HEK293 (cell line): ENCODE data around the gene SMAD1.

Experiments used
- CTCF ChIA-PET: fragments of 350-600 bp; formaldehyde crosslinking; extraction: SDS; loops from one replicate; lab custom pipeline; 2021; ENCODE audit warnings: antibody characterized with exemption; lab: Yijun Ruan, JAX
- POLR2A ChIA-PET: fragments of 300-600 bp; formaldehyde crosslinking; extraction: SDS; loops from one replicate; lab custom pipeline; 2020; ENCODE audit warnings: antibody characterized with exemption, inconsistent platforms; lab: Yijun Ruan, JAX
- H3K27ac ChIP-seq: fragments of 200-500 bp; sonication (Bioruptor generic); 2 replicates; pipeline ENCODE4 v1.5.1; 2014; ENCODE audit warnings: low read depth, low read length, control low read depth, inconsistent platforms; ENCODE audit errors: extremely low read depth
- H3K36me3 ChIP-seq, 2 experiments: fragments of 200-500 bp in 1 of 2; sonication (Bioruptor generic) in 1 of 2; 1 replicate in 1 of 2; 2 replicates in 1 of 2; pipeline ENCODE4 v1.5.1; 2014 to 2017; ENCODE audit warnings: inconsistent platforms in 2 of 2, low read length in 2 of 2; ENCODE audit not compliant: control insufficient read depth in 2 of 2, insufficient read depth in 1 of 2
- H3K4me1 ChIP-seq: fragments of 200-500 bp; sonication (Bioruptor generic); 2 replicates; pipeline ENCODE4 v1.5.1; 2014; ENCODE audit warnings: mild to moderate bottlenecking, low read length, inconsistent platforms; ENCODE audit not compliant: control insufficient read depth, insufficient read depth
- H3K4me3 ChIP-seq: 2 replicates; pipeline ENCODE4 v1.5.1; 2011; ENCODE audit warnings: low read depth, mild to moderate bottlenecking, control low read depth, low read length, moderate library complexity
- H3K9me3 ChIP-seq: fragments of 200-500 bp; sonication (Bioruptor generic); 2 replicates; pipeline ENCODE4 v1.5.1; 2014; ENCODE audit warnings: low read depth, low read length, inconsistent platforms; ENCODE audit not compliant: control insufficient read depth, insufficient read depth
- SETDB1 ChIP-seq: IDR thresholded peaks from one replicate; pipeline ENCODE4 v1.6.1; 2017; ENCODE audit warnings: mild to moderate bottlenecking, low read length, moderate library complexity, mixed read lengths; ENCODE audit not compliant: insufficient read length
- YY2 ChIP-seq: fragments of 450-650 bp; formaldehyde crosslinking; IDR thresholded peaks from 2 replicates; pipeline ENCODE4 v1.5.1; 2016; ENCODE audit warnings: missing biosample characterization, missing genetic modification characterization
- ZBTB1 ChIP-seq: fragments of 450-650 bp; formaldehyde crosslinking; IDR thresholded peaks from 2 replicates; pipeline ENCODE4 v1.5.1; 2016; ENCODE audit warnings: missing biosample characterization, missing genetic modification characterization
- ZFP69B ChIP-seq: fragments of 450-650 bp; formaldehyde crosslinking; IDR thresholded peaks from 2 replicates; pipeline ENCODE4 v1.5.1; 2016; ENCODE audit warnings: missing biosample characterization, missing genetic modification characterization
- ZNF121 ChIP-seq: fragments of 450-650 bp; formaldehyde crosslinking; IDR thresholded peaks from 2 replicates; pipeline ENCODE4 v1.5.1; 2016; ENCODE audit warnings: missing biosample characterization, missing genetic modification characterization
- ZNF248 ChIP-seq: fragments of 450-650 bp; formaldehyde crosslinking; IDR thresholded peaks from 2 replicates; pipeline ENCODE4 v1.5.1; 2017; ENCODE audit warnings: missing biosample characterization, missing genetic modification characterization
- ZNF747 ChIP-seq: fragments of 450-650 bp; formaldehyde crosslinking; IDR thresholded peaks from 2 replicates; pipeline ENCODE4 v1.5.1; 2016; ENCODE audit warnings: missing biosample characterization, missing genetic modification characterization
- ZNF843 ChIP-seq: fragments of 450-650 bp; formaldehyde crosslinking; IDR thresholded peaks from 2 replicates; pipeline ENCODE4 v1.5.1; 2016; ENCODE audit warnings: missing biosample characterization, missing genetic modification characterization
- TF ChIP-seq, protein P1 (sequence below): fragments of 450-650 bp; formaldehyde crosslinking; IDR thresholded peaks from 2 replicates; pipeline ENCODE4 v1.5.1; 2016; ENCODE audit warnings: missing biosample characterization, missing genetic modification characterization, borderline replicate concordance

Gene SMAD1

DNA sequence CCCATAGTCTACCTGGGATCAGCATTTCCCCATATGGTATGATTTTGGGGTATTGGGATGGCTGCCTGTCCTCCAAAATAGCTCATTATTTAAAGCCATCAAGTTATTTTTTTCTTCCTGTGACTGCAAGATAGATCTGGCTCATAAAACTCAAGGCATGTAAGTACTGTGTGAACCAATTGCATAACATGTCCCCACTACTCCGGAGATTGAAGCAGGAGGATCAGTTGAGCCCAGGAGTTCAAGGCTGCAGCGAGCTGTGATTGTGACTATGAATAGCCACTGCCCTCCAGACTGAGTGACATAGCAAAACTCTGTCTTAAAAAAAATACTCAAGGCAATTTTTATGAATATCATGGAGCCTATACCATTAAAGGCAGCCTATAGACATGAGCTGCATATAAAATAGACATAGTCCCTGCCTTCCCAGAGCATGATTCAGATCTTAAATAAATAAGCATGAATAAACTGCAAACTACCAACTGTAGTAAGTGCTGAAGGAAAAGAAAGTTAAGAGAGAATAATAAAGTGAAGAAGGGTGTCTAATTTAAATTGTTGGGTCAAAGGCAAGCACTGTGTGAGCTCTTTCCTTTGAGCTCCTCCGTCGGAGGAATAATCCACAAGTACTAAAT, 120.6 kb downstream of the SMAD1 start (continued):
- TF ChIP-seq, protein P1, sequence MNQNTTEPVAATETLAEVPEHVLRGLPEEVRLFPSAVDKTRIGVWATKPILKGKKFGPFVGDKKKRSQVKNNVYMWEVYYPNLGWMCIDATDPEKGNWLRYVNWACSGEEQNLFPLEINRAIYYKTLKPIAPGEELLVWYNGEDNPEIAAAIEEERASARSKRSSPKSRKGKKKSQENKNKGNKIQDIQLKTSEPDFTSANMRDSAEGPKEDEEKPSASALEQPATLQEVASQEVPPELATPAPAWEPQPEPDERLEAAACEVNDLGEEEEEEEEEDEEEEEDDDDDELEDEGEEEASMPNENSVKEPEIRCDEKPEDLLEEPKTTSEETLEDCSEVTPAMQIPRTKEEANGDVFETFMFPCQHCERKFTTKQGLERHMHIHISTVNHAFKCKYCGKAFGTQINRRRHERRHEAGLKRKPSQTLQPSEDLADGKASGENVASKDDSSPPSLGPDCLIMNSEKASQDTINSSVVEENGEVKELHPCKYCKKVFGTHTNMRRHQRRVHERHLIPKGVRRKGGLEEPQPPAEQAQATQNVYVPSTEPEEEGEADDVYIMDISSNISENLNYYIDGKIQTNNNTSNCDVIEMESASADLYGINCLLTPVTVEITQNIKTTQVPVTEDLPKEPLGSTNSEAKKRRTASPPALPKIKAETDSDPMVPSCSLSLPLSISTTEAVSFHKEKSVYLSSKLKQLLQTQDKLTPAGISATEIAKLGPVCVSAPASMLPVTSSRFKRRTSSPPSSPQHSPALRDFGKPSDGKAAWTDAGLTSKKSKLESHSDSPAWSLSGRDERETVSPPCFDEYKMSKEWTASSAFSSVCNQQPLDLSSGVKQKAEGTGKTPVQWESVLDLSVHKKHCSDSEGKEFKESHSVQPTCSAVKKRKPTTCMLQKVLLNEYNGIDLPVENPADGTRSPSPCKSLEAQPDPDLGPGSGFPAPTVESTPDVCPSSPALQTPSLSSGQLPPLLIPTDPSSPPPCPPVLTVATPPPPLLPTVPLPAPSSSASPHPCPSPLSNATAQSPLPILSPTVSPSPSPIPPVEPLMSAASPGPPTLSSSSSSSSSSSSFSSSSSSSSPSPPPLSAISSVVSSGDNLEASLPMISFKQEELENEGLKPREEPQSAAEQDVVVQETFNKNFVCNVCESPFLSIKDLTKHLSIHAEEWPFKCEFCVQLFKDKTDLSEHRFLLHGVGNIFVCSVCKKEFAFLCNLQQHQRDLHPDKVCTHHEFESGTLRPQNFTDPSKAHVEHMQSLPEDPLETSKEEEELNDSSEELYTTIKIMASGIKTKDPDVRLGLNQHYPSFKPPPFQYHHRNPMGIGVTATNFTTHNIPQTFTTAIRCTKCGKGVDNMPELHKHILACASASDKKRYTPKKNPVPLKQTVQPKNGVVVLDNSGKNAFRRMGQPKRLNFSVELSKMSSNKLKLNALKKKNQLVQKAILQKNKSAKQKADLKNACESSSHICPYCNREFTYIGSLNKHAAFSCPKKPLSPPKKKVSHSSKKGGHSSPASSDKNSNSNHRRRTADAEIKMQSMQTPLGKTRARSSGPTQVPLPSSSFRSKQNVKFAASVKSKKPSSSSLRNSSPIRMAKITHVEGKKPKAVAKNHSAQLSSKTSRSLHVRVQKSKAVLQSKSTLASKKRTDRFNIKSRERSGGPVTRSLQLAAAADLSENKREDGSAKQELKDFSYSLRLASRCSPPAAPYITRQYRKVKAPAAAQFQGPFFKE: no peak

DNA sequence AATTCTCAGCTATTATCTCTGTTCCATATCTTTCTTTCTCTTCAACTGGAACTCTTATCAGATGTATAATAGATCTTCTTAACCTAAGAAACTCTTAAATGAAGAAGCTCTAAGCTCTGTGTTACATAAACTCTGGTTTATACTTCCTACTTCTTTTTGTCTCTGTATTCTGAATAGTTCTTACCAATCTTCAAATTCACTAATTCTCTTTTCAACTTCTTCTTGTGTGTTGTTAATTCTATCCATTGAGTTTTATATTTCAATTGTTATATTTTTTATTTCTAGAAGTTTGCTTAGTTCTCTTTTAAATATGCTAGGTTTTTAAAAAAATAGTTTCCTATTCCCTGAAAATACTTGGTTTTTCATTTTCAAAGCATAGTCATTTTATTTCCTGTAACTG, 124.3 kb downstream of the SMAD1 start:
- ChIA-PET CTCF (no interaction called here), POLR2A (no interaction called here)
- TF ChIP-seq SETDB1: peak; percentile 87
- no peak for TF ChIP-seq ZNF248 (tag by site-specific recombination)
- TF ChIP-seq YY2 (tag by site-specific recombination): no peak
- TF ChIP-seq ZNF747 (tag by site-specific recombination): no peak
- no peak for TF ChIP-seq ZNF843 (tag by site-specific recombination)
- TF ChIP-seq ZFP69B: no peak
- no peak for TF ChIP-seq ZNF121 (tag by site-specific recombination)
- no peak for TF ChIP-seq ZBTB1 (tag by site-specific recombination)

More for the DNA sequence above, 124.3 kb downstream of the SMAD1 start:
- Histone ChIP-seq H3K36me3 (no peaks in the 10 kb centered on the region), H3K27ac (no peak overlapping the region), H3K9me3 (no peaks in the 10 kb centered on the region), H3K4me3 (no peak overlapping the region), H3K4me1 (no peaks in the 10 kb centered on the region)
